ENCODE data around the gene F2.

The F2 gene

GRCh38 chr11:46695345-46696211, 23.4 kb upstream of the F2 start:
- H3K4me3 ChIP-seq (ENCODE audit: low read length) = no peak overlapping the region
- no peak for DNase-seq (ENCODE audit: low read depth)
- no peak for TF ChIP-seq CTCF (IDR thresholded peaks at IDR 0.05; ENCODE audit: insufficient read depth, low read depth, low read length, missing control alignments)

GRCh38 chr11:46696212-46696558, 22.8 kb upstream of the F2 start:
- no peak for TF ChIP-seq CTCF (IDR thresholded peaks at IDR 0.05; ENCODE audit: insufficient read depth, low read depth, low read length, missing control alignments)
- DNase-seq (ENCODE audit: low read depth) = no peak
- no peak overlapping the region for H3K4me3 ChIP-seq (ENCODE audit: low read length)

- TF ChIP-seq CTCF (IDR thresholded peaks at IDR 0.05; ENCODE audit: insufficient read depth, low read depth, low read length, missing control alignments) = no peak
- H3K4me3 ChIP-seq (ENCODE audit: low read length) = no peak overlapping the region
- no peak for DNase-seq (ENCODE audit: low read depth)
Observed at GRCh38 chr11:46697303-46697702, 21.7 kb upstream of the F2 start.

GRCh38 chr11:46697723-46698122, 21.3 kb upstream of the F2 start:
- TF ChIP-seq CTCF (IDR thresholded peaks at IDR 0.05; ENCODE audit: insufficient read depth, low read depth, low read length, missing control alignments) = no peak
- no peak overlapping the region for H3K4me3 ChIP-seq (ENCODE audit: low read length)
- no peak for DNase-seq (ENCODE audit: low read depth)

GRCh38 chr11:46698597-46698996, 20.4 kb upstream of the F2 start:
- no peak for DNase-seq (ENCODE audit: low read depth)
- no peak for TF ChIP-seq CTCF (IDR thresholded peaks at IDR 0.05; ENCODE audit: insufficient read depth, low read depth, low read length, missing control alignments)

GRCh38 chr11:46700241-46701077, 18.6 kb upstream of the F2 start, which contains the start of the genes ARHGAP1 and ZNF408:
Gene ARHGAP1, minus strand, starts transcription at chr11:46700619. Its CDS starts 4,512 bp downstream, at chr11:46696107.
Gene ZNF408, plus strand, starts transcription at chr11:46701031. Its CDS starts 17 bp downstream, at chr11:46701048.
- H3K4me3 ChIP-seq (ENCODE audit: low read length) = peak within 1 kb of the TSS; percentile 99
- no peak for TF ChIP-seq CTCF (IDR thresholded peaks at IDR 0.05; ENCODE audit: insufficient read depth, low read depth, low read length, missing control alignments)
- DNase-seq (ENCODE audit: low read depth) = peak; percentile 99

More at GRCh38 chr11:46698597-46698996, 20.4 kb upstream of the F2 start:
- H3K4me3 ChIP-seq (ENCODE audit: low read length) = no peak overlapping the region
